CD4-positive, CD25-positive, alpha-beta regulatory T cell (primary cell): ENCODE results near the gene AMFR. TPM values are rescaled to one million over a fixed set of nuclear protein-coding genes. Genes with fewer than 3 reads are reported as not detected.

Experiments used
- ATAC-seq, 2 donors: fragments of 150-1000 bp; cut with Tn5 transposase; one replicate each; pipeline ENCODE4 v1.10.0; 2021; ENCODE audit warnings: low read depth in 2 of 2, moderate number of reproducible peaks in 2 of 2, moderate library complexity in 1 of 2
- DNase-seq, 3 donors: peaks; one replicate each; pipeline versions ENCODE4 v3.0.0 to v3.0.0-alpha.2; 2012 to 2022; ENCODE audit warnings: mixed read lengths in 1 of 3
- H3K27ac ChIP-seq: one replicate; pipeline ENCODE4 v1.7.0; 2013; ENCODE audit warnings: mild to moderate bottlenecking, low read length; ENCODE audit not compliant: insufficient read depth, poor library complexity, severe bottlenecking
- H3K27me3 ChIP-seq: one replicate; pipeline ENCODE4 v1.7.0; 2013; ENCODE audit warnings: low read length; ENCODE audit not compliant: control insufficient read depth, insufficient read depth
- H3K36me3 ChIP-seq: one replicate; pipeline ENCODE4 v1.7.0; 2013; ENCODE audit warnings: mild to moderate bottlenecking, low read length, moderate library complexity; ENCODE audit not compliant: control insufficient read depth, insufficient read depth
- H3K4me1 ChIP-seq: 2 replicates; pipeline ENCODE4 v1.7.0; 2013; ENCODE audit warnings: mild to moderate bottlenecking, low read length; ENCODE audit not compliant: insufficient read depth, control insufficient read depth, poor library complexity, severe bottlenecking
- H3K4me3 ChIP-seq: one replicate; pipeline ENCODE4 v1.7.0; 2013; ENCODE audit warnings: low read depth, mild to moderate bottlenecking, low read length, moderate library complexity
- H3K9me3 ChIP-seq, 2 experiments: 1 replicate in 1 of 2; 2 replicates in 1 of 2; pipeline ENCODE4 v1.7.0; 2013; ENCODE audit warnings: low read length in 2 of 2, mild to moderate bottlenecking in 1 of 2, moderate library complexity in 1 of 2; ENCODE audit not compliant: control insufficient read depth in 2 of 2
- H3K27ac Mint-ChIP-seq, 3 donors: one replicate each; pipeline ENCODE4 v1.8.0; 2020 to 2022; ENCODE audit warnings: mild to moderate bottlenecking in 3 of 3, mixed read lengths in 3 of 3, moderate library complexity in 2 of 3
- H3K27me3 Mint-ChIP-seq: one replicate; pipeline ENCODE4 v1.8.0; 2022; ENCODE audit warnings: mild to moderate bottlenecking, mixed read lengths
- H3K36me3 Mint-ChIP-seq: one replicate; pipeline ENCODE4 v1.8.0; 2020; ENCODE audit warnings: mixed read lengths
- H3K4me1 Mint-ChIP-seq, 4 donors: one replicate each; pipeline ENCODE4 v1.8.0; 2020 to 2022; ENCODE audit warnings: mixed read lengths in 4 of 4, mild to moderate bottlenecking in 1 of 4
- H3K4me3 Mint-ChIP-seq, 4 donors: one replicate each; pipeline ENCODE4 v1.8.0; 2020 to 2022; ENCODE audit warnings: mild to moderate bottlenecking in 4 of 4, mixed read lengths in 4 of 4, moderate library complexity in 3 of 4
- H3K9me3 Mint-ChIP-seq, 7 donors: one replicate each; pipeline ENCODE4 v1.8.0; 2020 to 2022; ENCODE audit warnings: mixed read lengths in 7 of 7, mild to moderate bottlenecking in 3 of 7, moderate library complexity in 2 of 7
- polyA plus RNA-seq, 4 donors: library from polyadenylated mRNA; unstranded; fragments of 300-500 nt; fragmentation: Illumina TruSeq; gene quantifications; one replicate each; pipeline ENCODE4 v1.2.3, GENCODE V29; 2021
- total RNA-seq: library from RNA; stranded (reverse); gene quantifications from one replicate; pipeline ENCODE4 v1.2.3, GENCODE V29; 2022

AMFR gene
- total and polyA plus RNA-seq, 5 donors from 2014 or later: 21.1 to 77.3 (median 52.4) TPM

DNA sequence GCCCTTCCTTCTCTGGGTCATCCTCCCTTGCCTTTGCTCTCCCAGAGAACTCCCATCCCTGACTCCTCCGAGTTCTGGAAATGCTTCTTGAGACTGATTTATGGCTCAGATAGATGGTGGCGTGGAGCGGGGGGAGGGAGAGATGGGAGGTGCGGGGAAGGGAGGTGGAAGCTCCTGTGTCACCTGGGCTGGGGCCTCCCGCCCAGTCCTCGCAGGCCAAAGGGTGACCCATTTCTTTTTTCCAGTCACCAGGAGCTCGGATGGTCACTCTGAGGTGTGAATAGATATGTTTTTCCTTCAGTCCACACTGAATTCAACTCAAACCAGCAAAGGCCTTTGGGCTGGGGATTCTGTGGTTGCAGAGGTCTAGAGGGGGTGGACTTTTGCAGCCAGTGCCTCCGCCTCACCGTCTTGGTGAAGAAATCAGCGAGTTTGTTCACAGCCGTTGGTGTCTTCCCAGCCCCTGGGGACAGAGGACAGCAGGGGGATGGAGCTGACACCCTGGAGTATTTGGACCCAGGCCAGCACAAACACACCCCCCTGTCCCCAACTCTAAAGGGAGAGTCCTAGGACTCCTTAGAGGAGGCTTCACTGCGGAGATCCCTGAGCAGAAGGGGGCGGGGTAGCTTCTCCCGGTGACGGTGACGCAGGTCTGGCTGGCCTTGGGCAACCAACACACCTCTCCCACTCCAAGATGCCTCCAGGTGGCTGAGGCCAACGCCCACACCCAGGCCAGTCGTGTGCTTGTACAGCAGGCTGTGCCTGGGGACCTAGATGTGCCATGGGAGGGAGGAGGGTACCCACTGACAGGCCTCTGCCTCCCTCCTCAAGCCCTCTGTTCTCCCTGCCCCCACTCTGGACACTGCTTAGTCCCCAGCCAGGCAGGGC lies 80.6 kb downstream of the AMFR start:
- ATAC-seq (no peak), DNase-seq (no peak)
- Histone ChIP-seq H3K4me1 (no peaks in the 10 kb centered on the region), H3K27me3 (no peaks in the 10 kb centered on the region), H3K36me3 (no peaks in the 10 kb centered on the region), H3K4me3 (no peak overlapping the region), H3K27ac (no peak overlapping the region), H3K9me3 (no peaks in the 10 kb centered on the region)
- Mint-ChIP-seq H3K36me3 (no peaks in the 10 kb centered on the region), H3K27ac (no peak overlapping the region), H3K4me3 (no peak overlapping the region), H3K27me3 (no peaks in the 10 kb centered on the region), H3K4me1 (no peaks in the 10 kb centered on the region), H3K9me3 (no peaks in the 10 kb centered on the region)

DNA sequence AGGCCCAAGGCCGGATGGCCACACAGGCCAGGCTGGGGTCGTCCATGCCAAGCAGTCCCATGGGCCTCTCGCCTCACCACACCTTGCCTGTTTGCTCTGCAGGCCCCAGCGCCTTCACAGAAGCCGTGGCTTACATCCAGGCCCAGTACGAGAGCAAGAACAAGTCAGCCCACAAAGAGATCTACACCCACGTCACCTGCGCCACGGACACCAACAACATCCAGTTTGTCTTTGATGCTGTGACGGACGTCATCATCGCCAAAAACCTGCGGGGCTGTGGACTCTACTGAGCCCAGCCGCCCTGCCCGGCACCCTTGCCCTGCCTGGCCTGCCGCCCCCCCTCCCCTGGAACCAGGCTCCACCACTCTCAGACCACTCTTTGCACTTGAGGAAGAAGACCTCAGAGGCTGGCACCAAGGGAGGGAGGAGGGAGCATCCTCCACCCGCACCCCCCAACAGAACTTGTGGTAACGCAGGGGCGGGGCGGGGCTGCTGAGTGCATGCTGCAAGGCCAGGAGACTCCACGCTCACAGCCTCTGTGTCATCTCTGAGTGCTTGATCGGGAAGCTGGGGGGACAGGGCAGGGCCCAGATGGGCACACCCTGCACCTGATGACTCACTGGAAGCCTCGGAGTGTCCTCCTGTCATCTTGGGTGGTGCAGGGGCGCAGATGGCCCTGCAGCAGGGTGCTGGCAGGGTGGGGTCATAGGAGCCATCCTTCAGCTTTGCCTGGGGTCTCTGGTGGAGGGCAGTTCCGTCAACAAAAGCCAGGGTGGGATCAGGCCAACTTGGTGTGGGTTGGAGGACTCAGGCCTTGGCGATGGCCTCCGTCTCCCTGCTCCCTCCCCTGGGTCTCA lies 81.5 kb downstream of the AMFR start:
- H3K36me3 ChIP-seq: no peaks in the 10 kb centered on the region
- Mint-ChIP-seq H3K4me3 (no peak overlapping the region), H3K27me3 (no peaks in the 10 kb centered on the region), H3K4me1 (no peaks in the 10 kb centered on the region), H3K36me3 (no peaks in the 10 kb centered on the region), H3K9me3 (no peaks in the 10 kb centered on the region), H3K27ac (no peak overlapping the region)
- no peak overlapping the region for H3K4me3 ChIP-seq
- ATAC-seq (no peak), DNase-seq (no peak)
- H3K27me3 ChIP-seq: no peaks in the 10 kb centered on the region
- H3K4me1 ChIP-seq: no peaks in the 10 kb centered on the region
- no peak overlapping the region for H3K27ac ChIP-seq
- no peaks in the 10 kb centered on the region for H3K9me3 ChIP-seq

- Mint-ChIP-seq H3K27ac (no peak overlapping the region), H3K27me3 (no peaks in the 10 kb centered on the region), H3K4me1 (no peaks in the 10 kb centered on the region), H3K4me3 (no peak overlapping the region), H3K9me3 (no peaks in the 10 kb centered on the region), H3K36me3 (no peaks in the 10 kb centered on the region)
- DNase-seq (no peak), ATAC-seq (no peak)
- Histone ChIP-seq H3K4me1 (no peaks in the 10 kb centered on the region), H3K27me3 (no peaks in the 10 kb centered on the region), H3K9me3 (no peaks in the 10 kb centered on the region), H3K27ac (no peak overlapping the region), H3K4me3 (no peak overlapping the region), H3K36me3 (no peaks in the 10 kb centered on the region)
Observed at GRCh38 chr16:56341656-56342399, 83.5 kb downstream of the AMFR start.

DNA sequence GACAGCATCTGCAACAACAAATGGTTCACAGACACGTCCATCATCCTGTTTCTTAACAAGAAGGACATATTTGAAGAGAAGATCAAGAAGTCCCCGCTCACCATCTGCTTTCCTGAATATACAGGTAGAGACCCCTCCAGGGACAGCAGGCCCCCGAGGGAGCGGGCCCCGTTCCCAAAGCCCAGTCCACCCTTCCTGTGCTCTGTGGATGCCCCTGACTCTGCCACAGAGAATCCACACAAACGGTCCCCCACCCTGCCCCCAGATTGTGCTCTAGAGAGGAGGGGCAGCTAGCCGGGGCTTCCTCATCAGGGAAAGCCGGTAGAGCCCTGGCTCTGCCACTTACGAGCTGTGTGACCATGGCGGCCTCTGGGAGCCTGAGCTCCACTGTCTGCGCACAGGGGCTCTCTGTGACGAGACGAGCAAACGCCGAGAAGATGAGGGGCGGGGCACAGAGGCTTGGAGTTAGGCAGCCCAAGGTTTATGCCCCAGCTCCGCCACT lies 84.4 kb downstream of the AMFR start:
- Mint-ChIP-seq H3K27me3 (no peaks in the 10 kb centered on the region), H3K9me3 (no peaks in the 10 kb centered on the region), H3K36me3 (no peaks in the 10 kb centered on the region), H3K27ac (peak overlapping the region in 1 of 3 donors; percentile 21), H3K4me1 (no peaks in the 10 kb centered on the region), H3K4me3 (no peak overlapping the region)
- ATAC-seq (no peak), DNase-seq (no peak)
- H3K27me3 ChIP-seq: no peaks in the 10 kb centered on the region
- H3K36me3 ChIP-seq: no peaks in the 10 kb centered on the region
- no peaks in the 10 kb centered on the region for H3K9me3 ChIP-seq
- H3K27ac ChIP-seq: no peak overlapping the region
- H3K4me1 ChIP-seq: no peaks in the 10 kb centered on the region
- no peak overlapping the region for H3K4me3 ChIP-seq

GRCh38 chr16:56340416-56340815 lies 84.9 kb downstream of the AMFR start:
- Histone ChIP-seq H3K36me3 (no peaks in the 10 kb centered on the region), H3K9me3 (no peaks in the 10 kb centered on the region), H3K27me3 (no peaks in the 10 kb centered on the region), H3K27ac (no peak overlapping the region), H3K4me3 (no peak overlapping the region), H3K4me1 (no peaks in the 10 kb centered on the region)
- Mint-ChIP-seq H3K27ac (peak overlapping the region in 1 of 3 donors; percentile 21), H3K27me3 (no peaks in the 10 kb centered on the region), H3K4me3 (no peak overlapping the region), H3K36me3 (no peaks in the 10 kb centered on the region), H3K4me1 (no peaks in the 10 kb centered on the region), H3K9me3 (no peaks in the 10 kb centered on the region)
- DNase-seq: no peak
- no peak for ATAC-seq

GRCh38 chr16:56339431-56340195 lies 85.7 kb downstream of the AMFR start:
- Histone ChIP-seq H3K36me3 (no peaks in the 10 kb centered on the region), H3K27ac (no peak overlapping the region), H3K4me1 (no peaks in the 10 kb centered on the region), H3K4me3 (no peak overlapping the region), H3K27me3 (no peaks in the 10 kb centered on the region), H3K9me3 (no peaks in the 10 kb centered on the region)
- DNase-seq (no peak), ATAC-seq (no peak)
- no peaks in the 10 kb centered on the region for H3K4me1 Mint-ChIP-seq
- no peak overlapping the region for H3K27ac Mint-ChIP-seq
- no peaks in the 10 kb centered on the region for H3K27me3 Mint-ChIP-seq
- H3K9me3 Mint-ChIP-seq: no peaks in the 10 kb centered on the region
- no peaks in the 10 kb centered on the region for H3K36me3 Mint-ChIP-seq
- no peak overlapping the region for H3K4me3 Mint-ChIP-seq
